Right atrium auricular region (tissue), 2 donors: ENCODE data around the gene ZNF554. TPM values are rescaled to one million over a fixed set of nuclear protein-coding genes. Genes with fewer than 3 reads are reported as not detected.
A peak's percentile ranks its signal among the peaks of the same experiment; 100 is the strongest.
"Not testable (repeated sequence)": the region's sequence is repeated elsewhere in the genome, so short reads cannot be mapped to it uniquely, and the experiment has no call there.

ENCODE experiments used
- DNase-seq: peaks from one replicate; pipeline ENCODE4 v3.0.0-alpha.2; 2019; ENCODE audit warnings: low spot score
- H3K27ac ChIP-seq, 2 donors: fragments of 200-600 bp; sonication (generic); 1 replicate in 1 of 2; 2 replicates in 1 of 2; pipeline ENCODE4 v1.5.1; 2016 to 2019
- H3K27me3 ChIP-seq, 2 donors: fragments of 200-600 bp; sonication (generic); one replicate each; pipeline versions ENCODE4 v1.5.1 to v1.6.0; 2017 to 2019
- H3K36me3 ChIP-seq: fragments of 200-600 bp; sonication (generic); one replicate; pipeline ENCODE4 v1.5.1; 2016
- H3K4me1 ChIP-seq, 2 donors: fragments of 200-600 bp; sonication (generic); one replicate each; pipeline versions ENCODE4 v1.5.1 to v1.6.0; 2017 to 2019
- H3K4me3 ChIP-seq, 2 donors: fragments of 200-600 bp; sonication (generic); 1 replicate in 1 of 2; 2 replicates in 1 of 2; pipeline ENCODE4 v1.5.1; 2017 to 2019; ENCODE audit warnings: mild to moderate bottlenecking in 1 of 2, moderate library complexity in 1 of 2
- H3K9me3 ChIP-seq, 2 donors: fragments of 200-600 bp; sonication (generic); one replicate each; pipeline ENCODE4 v1.5.1; 2019
- CTCF ChIP-seq, 2 donors: fragments of 200-600 bp; sonication (generic); IDR thresholded peaks; one replicate each; pipeline ENCODE4 v1.5.1; 2019; ENCODE audit warnings: antibody characterized with exemption in 2 of 2
- total RNA-seq, 2 donors: library from RNA; depleted of rRNA; stranded (reverse); fragments of >200 nt; gene quantifications; one replicate each; pipeline ENCODE4 v1.1.0, GENCODE V29; 2016

The ZNF554 gene
- total RNA-seq, 2 donors from 2014 or later: 3.5 to 6.0 TPM

- no peaks in the 10 kb centered on the region for H3K4me1 ChIP-seq
- no peak for DNase-seq
- H3K9me3 ChIP-seq: no peaks in the 10 kb centered on the region
- no peaks in the 10 kb centered on the region for H3K27me3 ChIP-seq
- H3K4me3 ChIP-seq: no peak within 1 kb of the TSS
- H3K36me3 ChIP-seq: no peaks in the 10 kb centered on the region
- H3K27ac ChIP-seq: no peak within 1 kb of the TSS
- TF ChIP-seq CTCF (IDR thresholded peaks at IDR 0.05): no peak
Measured at GRCh38 chr19:2867025-2867991, 47.6 kb downstream of the ZNF554 start, which contains the start of gene ZNF556. ZNF556 (plus strand) TSS chr19:2867335; CDS start chr19:2867422, 87 bp downstream.

GRCh38 chr19:2869618-2870017 lies 50.0 kb downstream of the ZNF554 start:
- TF ChIP-seq CTCF (IDR thresholded peaks at IDR 0.05): no peak
- Histone ChIP-seq H3K27ac (no peak overlapping the region), H3K9me3 (no peaks in the 10 kb centered on the region), H3K4me1 (no peaks in the 10 kb centered on the region), H3K36me3 (no peaks in the 10 kb centered on the region), H3K4me3 (no peak overlapping the region), H3K27me3 (no peaks in the 10 kb centered on the region)
- no peak for DNase-seq

GRCh38 chr19:2872175-2872574 lies 52.5 kb downstream of the ZNF554 start:
- TF ChIP-seq CTCF (IDR thresholded peaks at IDR 0.05): peak in 1 of 2 donors; percentile 57
- H3K27me3 ChIP-seq, DNase-seq: not testable (repeated sequence)

GRCh38 chr19:2877398-2878331 lies 58.0 kb downstream of the ZNF554 start:
- no peak for DNase-seq
- Histone ChIP-seq H3K4me3 (no peak overlapping the region), H3K9me3 (peaks cover 14 to 38% of the 10 kb centered on the region in 2 donors), H3K27ac (no peak overlapping the region), H3K4me1 (no peaks in the 10 kb centered on the region), H3K27me3 (no peaks in the 10 kb centered on the region), H3K36me3 (no peaks in the 10 kb centered on the region)
- TF ChIP-seq CTCF (IDR thresholded peaks at IDR 0.05): no peak

More at GRCh38 chr19:2872175-2872574, 52.5 kb downstream of the ZNF554 start:
- not testable (repeated sequence) for H3K27ac ChIP-seq, H3K4me3 ChIP-seq, H3K4me1 ChIP-seq, H3K36me3 ChIP-seq
- H3K9me3 ChIP-seq: peaks cover 5 to 16% of the 10 kb centered on the region in 2 donors

GRCh38 chr19:2883686-2884439 lies 64.2 kb downstream of the ZNF554 start:
- Histone ChIP-seq H3K4me3 (no peak overlapping the region), H3K27ac (no peak overlapping the region), H3K27me3 (no peaks in the 10 kb centered on the region), H3K36me3 (no peaks in the 10 kb centered on the region), H3K4me1 (no peaks in the 10 kb centered on the region), H3K9me3 (peaks cover 0 to 6% of the 10 kb centered on the region in 2 donors)
- no peak for DNase-seq
- no peak for TF ChIP-seq CTCF (IDR thresholded peaks at IDR 0.05)
